ENCODE results near the gene RABGAP1L. TPM values are rescaled to one million over a fixed set of nuclear protein-coding genes. Genes with fewer than 3 reads are reported as not detected.
A peak's percentile ranks its signal among the peaks of the same experiment; 100 is the strongest.

The RABGAP1L gene
- polyA plus RNA-seq, 1 donor (not counting 4 experiments of a cell fraction or from before 2014, with no cell fraction given) = 24.2 TPM

GRCh38 chr1:174262349-174263241, 103.3 kb downstream of the RABGAP1L start:
- H3K27ac ChIP-seq (ENCODE audit: control insufficient read depth, insufficient read depth, low read length) = no peak overlapping the region
- no peaks in the 10 kb centered on the region for H3K79me2 ChIP-seq (ENCODE audit: control insufficient read depth, insufficient read depth, low read length)
- no peak overlapping the region for H3K4me2 ChIP-seq (ENCODE audit: control insufficient read depth, extremely low read depth, insufficient read depth, low read depth, low read length)
- dilution Hi-C loops (cut with MboI; ENCODE audit: extremely low pct_ligation_motif_present, low sequenced_read_pairs) = loop anchor here (25.0 kb wide), 1 partner anchor 475 kb away; no protein-coding TSS in a partner anchor
- H3K4me3 ChIP-seq (ENCODE audit: control insufficient read depth in 2 of 3, extremely low read depth in 1 of 3, insufficient read depth in 2 of 3, low read depth in 1 of 3, low read length in 3 of 3) = no peak overlapping the region
- DNase-seq (ENCODE audit: low read depth, low spot score) (peak; percentile 2), FAIRE-seq (peak; percentile 49)
- TF ChIP-seq, protein P1, sequence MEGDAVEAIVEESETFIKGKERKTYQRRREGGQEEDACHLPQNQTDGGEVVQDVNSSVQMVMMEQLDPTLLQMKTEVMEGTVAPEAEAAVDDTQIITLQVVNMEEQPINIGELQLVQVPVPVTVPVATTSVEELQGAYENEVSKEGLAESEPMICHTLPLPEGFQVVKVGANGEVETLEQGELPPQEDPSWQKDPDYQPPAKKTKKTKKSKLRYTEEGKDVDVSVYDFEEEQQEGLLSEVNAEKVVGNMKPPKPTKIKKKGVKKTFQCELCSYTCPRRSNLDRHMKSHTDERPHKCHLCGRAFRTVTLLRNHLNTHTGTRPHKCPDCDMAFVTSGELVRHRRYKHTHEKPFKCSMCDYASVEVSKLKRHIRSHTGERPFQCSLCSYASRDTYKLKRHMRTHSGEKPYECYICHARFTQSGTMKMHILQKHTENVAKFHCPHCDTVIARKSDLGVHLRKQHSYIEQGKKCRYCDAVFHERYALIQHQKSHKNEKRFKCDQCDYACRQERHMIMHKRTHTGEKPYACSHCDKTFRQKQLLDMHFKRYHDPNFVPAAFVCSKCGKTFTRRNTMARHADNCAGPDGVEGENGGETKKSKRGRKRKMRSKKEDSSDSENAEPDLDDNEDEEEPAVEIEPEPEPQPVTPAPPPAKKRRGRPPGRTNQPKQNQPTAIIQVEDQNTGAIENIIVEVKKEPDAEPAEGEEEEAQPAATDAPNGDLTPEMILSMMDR (optimal IDR thresholded peaks at IDR 0.05 in 1 of 3, IDR thresholded peaks at IDR 0.05 in 1 of 3, conservative IDR thresholded peaks at IDR 0.05 in 1 of 3; ENCODE audit: extremely low read depth in 1 of 3, insufficient read depth in 2 of 3, low read length in 3 of 3) = peak; percentile 24 to 84 (median 66)
- no peak for TF ChIP-seq EZH2 (IDR thresholded peaks at IDR 0.05; ENCODE audit: low read length)
- H3K9ac ChIP-seq (ENCODE audit: control insufficient read depth, extremely low read depth, insufficient read depth, low read length) = no peak overlapping the region
- H2AFZ ChIP-seq (ENCODE audit: control insufficient read depth, low read length) = no peak overlapping the region
- no peaks in the 10 kb centered on the region for H3K9me1 ChIP-seq (ENCODE audit: control insufficient read depth, extremely low read depth, insufficient read depth, low read length)
- H3K4me1 ChIP-seq (ENCODE audit: control insufficient read depth, extremely low read depth, insufficient read depth, low read length) = no peaks in the 10 kb centered on the region
- no peaks in the 10 kb centered on the region for H4K20me1 ChIP-seq (ENCODE audit: control insufficient read depth, extremely low read depth, insufficient read depth, low read length)
- no peaks in the 10 kb centered on the region for H3K27me3 ChIP-seq (ENCODE audit: control insufficient read depth, extremely low read depth, insufficient read depth, low read length)
- no peaks in the 10 kb centered on the region for H3K9me3 ChIP-seq (ENCODE audit: control insufficient read depth, low read depth, low read length)
- no peaks in the 10 kb centered on the region for H3K36me3 ChIP-seq (ENCODE audit: control insufficient read depth in 2 of 2, extremely low read depth in 1 of 2, insufficient read depth in 2 of 2, low read length in 2 of 2)

GRCh38 chr1:174265282-174265681, 106.0 kb downstream of the RABGAP1L start:
- Histone ChIP-seq H3K9me1 (ENCODE audit: control insufficient read depth, extremely low read depth, insufficient read depth, low read length) (no peaks in the 10 kb centered on the region), H3K9ac (ENCODE audit: control insufficient read depth, extremely low read depth, insufficient read depth, low read length) (no peak overlapping the region), H3K4me1 (ENCODE audit: control insufficient read depth, extremely low read depth, insufficient read depth, low read length) (no peaks in the 10 kb centered on the region), H3K9me3 (ENCODE audit: control insufficient read depth, low read depth, low read length) (no peaks in the 10 kb centered on the region), H3K4me3 (ENCODE audit: control insufficient read depth in 2 of 3, extremely low read depth in 1 of 3, insufficient read depth in 2 of 3, low read depth in 1 of 3, low read length in 3 of 3) (no peak overlapping the region), H2AFZ (ENCODE audit: control insufficient read depth, low read length) (no peak overlapping the region), H3K27ac (ENCODE audit: control insufficient read depth, insufficient read depth, low read length) (no peak overlapping the region), H3K4me2 (ENCODE audit: control insufficient read depth, extremely low read depth, insufficient read depth, low read depth, low read length) (no peak overlapping the region), H3K27me3 (ENCODE audit: control insufficient read depth, extremely low read depth, insufficient read depth, low read length) (no peaks in the 10 kb centered on the region), H3K79me2 (ENCODE audit: control insufficient read depth, insufficient read depth, low read length) (no peaks in the 10 kb centered on the region), H3K36me3 (ENCODE audit: control insufficient read depth in 2 of 2, extremely low read depth in 1 of 2, insufficient read depth in 2 of 2, low read length in 2 of 2) (no peaks in the 10 kb centered on the region), H4K20me1 (ENCODE audit: control insufficient read depth, extremely low read depth, insufficient read depth, low read length) (no peaks in the 10 kb centered on the region)
- FAIRE-seq (no peak), DNase-seq (ENCODE audit: low read depth, low spot score) (no peak)
- dilution Hi-C loops (cut with MboI; ENCODE audit: extremely low pct_ligation_motif_present, low sequenced_read_pairs) = loop anchor here (25.0 kb wide), 1 partner anchor 472 kb away; no protein-coding TSS in a partner anchor
- TF ChIP-seq, protein P1 (optimal IDR thresholded peaks at IDR 0.05 in 1 of 3, IDR thresholded peaks at IDR 0.05 in 1 of 3, conservative IDR thresholded peaks at IDR 0.05 in 1 of 3; ENCODE audit: extremely low read depth in 1 of 3, insufficient read depth in 2 of 3, low read length in 3 of 3) = no peak
- no peak for TF ChIP-seq EZH2 (IDR thresholded peaks at IDR 0.05; ENCODE audit: low read length)

All from keratinocyte (primary cell).